H1 (cell line): ENCODE results near the gene CIB4. TPM values are rescaled to one million over a fixed set of nuclear protein-coding genes. Genes with fewer than 3 reads are reported as not detected.

Experiments
- ASH2L ChIP-seq: fragments of 200-600, 300-600 bp; sonication (generic); IDR thresholded peaks from one replicate; pipeline ENCODE4 v1.7.1; 2017; ENCODE audit warnings: low read length
- FOSL1 ChIP-seq: IDR thresholded peaks from 2 replicates; pipeline ENCODE4 v1.6.1; 2011; ENCODE audit warnings: mild to moderate bottlenecking, low read depth, low read length, moderate library complexity; ENCODE audit not compliant: insufficient read depth
- SUZ12 ChIP-seq: fragments of 200-600 bp; sonication (generic); IDR thresholded peaks from 2 replicates; pipeline ENCODE4 v1.6.1; 2012; ENCODE audit warnings: mild to moderate bottlenecking, inconsistent platforms, low read length, moderate library complexity, mixed read lengths
- TAF1 ChIP-seq: IDR thresholded peaks from 2 replicates; pipeline ENCODE4 v1.6.1; 2011; ENCODE audit warnings: mild to moderate bottlenecking, low read depth, low read length
- polyA plus RNA-seq, 7 experiments: library from polyadenylated mRNA; depleted of rRNA in 3 of 7; stranded (reverse) in 5 of 7; unstranded in 2 of 7; fragments of >200 nt in 5 of 7; fragments of 200-250 nt in 2 of 7; gene quantifications; 1 replicate in 5 of 7; 2 replicates in 1 of 7; 4 replicates in 1 of 7; pipeline versions ENCODE4 v1.2.1 to v1.2.3, GENCODE V29; 2011 to 2013; ENCODE audit warnings: missing spikeins in 2 of 7, mixed read lengths in 2 of 7
- total RNA-seq: library from RNA; stranded (reverse); fragmentation: NEBNext Ultra II Directional; extraction: Animal tissue kit (Norgen Biotek cat#: 25700); gene quantifications from 2 replicates; pipeline ENCODE4 v1.2.1, GENCODE V29; 2021

CIB4 gene
- total and polyA plus RNA-seq, 2 of the 8 experiments (the other 6 are each of a cell fraction or from before 2014, with no cell fraction given): not detected

- TF ChIP-seq ASH2L (no peak), FOSL1 (no peak), SUZ12 (no peak), TAF1 (no peak)
Observed at GRCh38 chr2:26621469-26622199, 19.5 kb downstream of the CIB4 start (continued).
